K562 (cell line): Measurements from ENCODE around the gene GALNT7. TPM values are rescaled to one million over a fixed set of nuclear protein-coding genes. Genes with fewer than 3 reads are reported as not detected.

Experiments used
- ATAC-seq: fragments of 200-7000 bp; cut with Tn5 transposase; 3 replicates; pipeline ENCODE4 v1.9.1; 2020; ENCODE audit warnings: moderate library complexity
- BruUV-seq: library from RNA; stranded (reverse); fragments of 400-500 nt; replicated peaks from 2 replicates; lab custom pipeline; 2021; lab: Mats Ljungman, UMichigan
- CTCF ChIA-PET: fragments of 300-600 bp; formaldehyde crosslinking; extraction: SDS; loops from one replicate; lab custom pipeline; 2021; ENCODE audit warnings: low intra/inter-chr PET ratio; lab: Yijun Ruan, JAX
- POLR2A ChIA-PET: fragments of 300-600, 350-650 bp; sonication (Branson Sonifier 250); formaldehyde crosslinking; extraction: SDS; loops from one replicate; lab custom pipeline; 2021; ENCODE audit warnings: antibody characterized with exemption, inconsistent platforms; lab: Yijun Ruan, JAX
- DNase-seq, 4 experiments: peaks; one replicate each; pipeline versions ENCODE4 v3.0.0 to v3.0.0-alpha.2; 2011 to 2018; ENCODE audit warnings: low spot score in 3 of 4, mixed read lengths in 3 of 4; ENCODE audit errors: extremely low read depth in 1 of 4
- FAIRE-seq: peaks from 2 replicates; lab custom pipeline; 2011; peaks lifted over from hg19 to GRCh38; lab: Jason Lieb, UNC
- H2AFZ ChIP-seq: 2 replicates; pipeline ENCODE4 v1.6.0; 2011; ENCODE audit warnings: low read depth, low read length, control low read depth, inconsistent platforms
- H3K27ac ChIP-seq: fragments of 200-600 bp; 3 replicates; pipeline ENCODE4 v1.8.0; 2011; ENCODE audit warnings: low read depth, mild to moderate bottlenecking, control low read depth, inconsistent platforms, low read length, moderate library complexity, mixed read lengths; ENCODE audit errors: extremely low read depth
- H3K27me3 ChIP-seq, 2 experiments: fragments of 300-600 bp in 1 of 2; 2 replicates in 1 of 2; 3 replicates in 1 of 2; pipeline versions ENCODE4 v1.6.0 to v1.8.0; 2011; ENCODE audit warnings: inconsistent platforms in 2 of 2, low read length in 2 of 2, mild to moderate bottlenecking in 1 of 2, mixed read lengths in 1 of 2, moderate library complexity in 1 of 2; ENCODE audit not compliant: control insufficient read depth in 2 of 2, insufficient read depth in 2 of 2
- H3K36me3 ChIP-seq: fragments of 300-600 bp; 3 replicates; pipeline ENCODE4 v1.8.0; 2011; ENCODE audit warnings: mild to moderate bottlenecking, low read length, inconsistent platforms; ENCODE audit not compliant: control insufficient read depth, insufficient read depth
- H3K4me1 ChIP-seq, 2 experiments: fragments of 200-600 bp in 1 of 2; replicated peaks in 1 of 2; 2 replicates in 1 of 2; 3 replicates in 1 of 2; pipeline versions ENCODE4 v1.5.1 to v1.8.0; 2011; ENCODE audit warnings: inconsistent platforms in 2 of 2, low read length in 2 of 2, mild to moderate bottlenecking in 1 of 2, mixed read lengths in 1 of 2, moderate library complexity in 1 of 2; ENCODE audit not compliant: control insufficient read depth in 2 of 2, insufficient read depth in 2 of 2
- H3K4me2 ChIP-seq: 2 replicates; pipeline ENCODE4 v1.6.1; 2011; ENCODE audit warnings: low read length, control low read depth, inconsistent platforms, mixed read lengths; ENCODE audit not compliant: insufficient read depth
- H3K4me3 ChIP-seq: fragments of 200-600 bp; sonication (generic), shearing (Covaris generic); 2 replicates; pipeline ENCODE4 v1.5.1; 2016; ENCODE audit warnings: control low read depth, inconsistent platforms
- H3K79me2 ChIP-seq: fragments of 200-600 bp; 3 replicates; pipeline ENCODE4 v1.8.0; 2011; ENCODE audit warnings: low read length, inconsistent platforms; ENCODE audit not compliant: control insufficient read depth, insufficient read depth
- H3K9ac ChIP-seq, 2 experiments: 2 replicates each; pipeline versions ENCODE4 v1.6.0 to v1.6.1; 2011; ENCODE audit warnings: low read depth in 2 of 2, low read length in 2 of 2, control low read depth in 1 of 2, inconsistent platforms in 1 of 2, mild to moderate bottlenecking in 1 of 2, mixed read lengths in 1 of 2; ENCODE audit not compliant: insufficient read depth in 1 of 2
- H3K9me1 ChIP-seq: one replicate; pipeline ENCODE4 v1.6.0; 2011; ENCODE audit warnings: inconsistent platforms, mild to moderate bottlenecking, low read length, moderate library complexity; ENCODE audit not compliant: control insufficient read depth, insufficient read depth
- H3K9me3 ChIP-seq: replicated peaks from 2 replicates; pipeline ENCODE4 v1.5.1; 2011; ENCODE audit warnings: low read depth, low read length, inconsistent platforms; ENCODE audit not compliant: control insufficient read depth, insufficient read depth
- H4K20me1 ChIP-seq: replicated peaks from 2 replicates; pipeline ENCODE4 v1.6.1; 2011; ENCODE audit warnings: low read length, inconsistent platforms, mixed read lengths; ENCODE audit not compliant: control insufficient read depth, insufficient read depth
- CBX2 ChIP-seq: fragments of 200-600 bp; sonication (generic); IDR thresholded peaks from one replicate; pipeline ENCODE4 v1.6.1; 2012; ENCODE audit warnings: mild to moderate bottlenecking, low read length, inconsistent platforms; ENCODE audit not compliant: insufficient read depth, poor library complexity, severe bottlenecking
- FOSL1 ChIP-seq: fragments of 200-800 bp; sonication (Bioruptor generic); conservative IDR thresholded peaks from 2 replicates; pipeline ENCODE4 v1.6.1; 2016; ENCODE audit warnings: missing genetic modification characterization, missing compliant biosample characterization
- FOXK2 ChIP-seq, 2 experiments: fragments of 450-650 bp; IDR thresholded peaks in 1 of 2; conservative IDR thresholded peaks in 1 of 2; 2 replicates each; pipeline ENCODE4 v1.6.1; 2016; ENCODE audit warnings: low read depth in 2 of 2, mild to moderate bottlenecking in 1 of 2
- KLF6 ChIP-seq: fragments of 250-450 bp; sonication (Bioruptor Pico); IDR thresholded peaks from 2 replicates; pipeline ENCODE4 v1.4.0; 2020; ENCODE audit warnings: mild to moderate bottlenecking, moderate library complexity, borderline replicate concordance
- L3MBTL2 ChIP-seq: fragments of 450-650 bp; IDR thresholded peaks from 2 replicates; pipeline ENCODE4 v1.6.1; 2016; ENCODE audit warnings: mild to moderate bottlenecking, moderate library complexity
- NUFIP1 ChIP-seq: fragments of 450-650 bp; IDR thresholded peaks from 2 replicates; pipeline ENCODE4 v1.6.1; 2018; ENCODE audit not compliant: partially characterized antibody
- RBM25 ChIP-seq: fragments of 200-400 bp; formaldehyde crosslinking; IDR thresholded peaks from 2 replicates; pipeline ENCODE4 v1.6.1; 2018; ENCODE audit warnings: low read length, low read depth, moderate library complexity; ENCODE audit not compliant: severe bottlenecking
- RBM34 ChIP-seq: fragments of 200-400 bp; formaldehyde crosslinking; IDR thresholded peaks from 2 replicates; pipeline ENCODE4 v1.6.1; 2018; ENCODE audit warnings: low read length, borderline replicate concordance; ENCODE audit not compliant: insufficient read depth
- STAT5B ChIP-seq: fragments of 250-450 bp; sonication (Bioruptor Pico); IDR thresholded peaks from 2 replicates; pipeline ENCODE4 v1.8.0; 2021; ENCODE audit warnings: mild to moderate bottlenecking, inconsistent platforms
- ZNF239 ChIP-seq: fragments of 250-450 bp; sonication (Bioruptor Pico); IDR thresholded peaks from 2 replicates; pipeline ENCODE4 v1.4.0; 2020; ENCODE audit warnings: mild to moderate bottlenecking
- WGBS: fragments of 100-300 bp; shearing (Covaris generic); methylation state at CpG from one replicate; pipeline ENCODE4 v1.1.6; 2016; ENCODE audit warnings: low coverage, mixed read lengths; ENCODE audit not compliant: insufficient coverage; ENCODE audit errors: missing lambda C conversion rate; 5-methylcytosine and 5-hydroxymethylcytosine counted together
- in situ Hi-C: fragments of 300-500 bp; cut with MboI; formaldehyde crosslinking; loops from 4 replicates; pipeline ENCODE4 v1.15.0; 2018; ENCODE audit warnings: inconsistent platforms, mixed read lengths
- intact Hi-C: fragments of 100-400 bp; cut with micrococcal nuclease; formaldehyde crosslinking; loops from 2 replicates; pipeline ENCODE4 v1.14.2; 2022
- polyA plus RNA-seq, 8 experiments: library from polyadenylated mRNA; depleted of rRNA in 4 of 8; stranded (reverse) in 5 of 8; unstranded in 3 of 8; fragments of >200 nt; fragmentation: Nextera tagmentation in 2 of 8; fragmentation: Illumina TruSeq in 1 of 8; extraction: Ambion mirVana in 2 of 8; extraction: Trizol in 1 of 8; gene quantifications; 2 replicates each; pipeline versions ENCODE4 v1.2.1 to v1.2.3, GENCODE V29; 2011 to 2014; ENCODE audit warnings: inconsistent platforms in 1 of 8, missing spikeins in 1 of 8
- total RNA-seq, 7 experiments: library from RNA; depleted of rRNA in 6 of 7; stranded (reverse); fragments of >200 nt in 6 of 7; fragmentation: Illumina TruSeq in 2 of 7; extraction: Trizol in 2 of 7; gene quantifications; 2 replicates each; pipeline versions ENCODE4 v1.2.1 to v1.2.3, GENCODE V29; 2011 to 2021; ENCODE audit warnings: low replicate concordance in 1 of 7
- TF ChIP-seq, protein P1 (sequence below): sonication (generic); formaldehyde crosslinking; IDR thresholded peaks from 2 replicates; pipeline ENCODE4 v1.9.0; 2022; ENCODE audit warnings: mild to moderate bottlenecking, missing genetic modification reagents
- TF ChIP-seq, protein P2 (sequence below): fragments of 250-450 bp; sonication (Bioruptor Pico); IDR thresholded peaks from 2 replicates; pipeline ENCODE4 v1.8.0; 2022; ENCODE audit warnings: moderate library complexity, mild to moderate bottlenecking, inconsistent platforms
- TF ChIP-seq, protein P3 (sequence below): fragments of 200-800 bp; sonication (Bioruptor generic); IDR thresholded peaks from 2 replicates; pipeline ENCODE4 v1.6.1; 2017; ENCODE audit warnings: missing genetic modification characterization, missing compliant biosample characterization
- TF ChIP-seq, protein P4 (sequence below), 2 experiments: fragments of 450-650 bp in 1 of 2; sonication (generic) in 1 of 2; formaldehyde crosslinking in 1 of 2; IDR thresholded peaks in 1 of 2; conservative IDR thresholded peaks in 1 of 2; 2 replicates each; pipeline versions ENCODE4 v1.6.1 to v1.8.1; 2016 to 2023; ENCODE audit warnings: mild to moderate bottlenecking in 2 of 2, moderate library complexity in 2 of 2, inconsistent platforms in 1 of 2, missing genetic modification reagents in 1 of 2
- TF ChIP-seq, protein P5 (sequence below): fragments of 450-650 bp; formaldehyde crosslinking; IDR thresholded peaks from 2 replicates; pipeline ENCODE4 v1.4.0; 2022; ENCODE audit warnings: missing genetic modification characterization

The GALNT7 gene
- total and polyA plus RNA-seq, 9 of the 15 experiments (the other 6 are each of a cell fraction or from before 2014, with no cell fraction given), result 16.7 to 38.7 (median 31.1) TPM

DNA sequence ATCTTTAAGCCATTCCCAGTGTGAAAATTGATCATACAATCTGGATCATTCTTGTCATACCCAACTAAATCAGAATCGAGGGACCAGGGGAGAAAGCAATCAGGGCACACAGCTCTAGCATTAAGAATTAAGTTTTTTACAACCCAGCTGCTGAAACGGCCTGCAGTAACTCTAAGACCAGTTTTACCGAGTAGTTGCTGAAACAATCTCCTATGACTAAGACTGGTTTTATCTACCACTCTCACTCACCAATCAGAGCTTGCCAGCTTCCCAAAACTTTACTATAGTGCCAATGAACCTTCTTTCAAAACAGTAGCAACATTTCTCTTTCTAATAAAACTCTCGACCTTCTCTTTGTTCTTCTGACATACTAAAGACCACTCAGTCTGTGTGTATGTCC, 199.3 kb downstream of the GALNT7 start (continued):
- TF ChIP-seq RBM25, result no peak
- no peak for TF ChIP-seq ZNF239 (CRISPR knock-in tag)
- TF ChIP-seq, protein P1, sequence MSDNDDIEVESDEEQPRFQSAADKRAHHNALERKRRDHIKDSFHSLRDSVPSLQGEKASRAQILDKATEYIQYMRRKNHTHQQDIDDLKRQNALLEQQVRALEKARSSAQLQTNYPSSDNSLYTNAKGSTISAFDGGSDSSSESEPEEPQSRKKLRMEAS, result no peak
- TF ChIP-seq, protein P2, sequence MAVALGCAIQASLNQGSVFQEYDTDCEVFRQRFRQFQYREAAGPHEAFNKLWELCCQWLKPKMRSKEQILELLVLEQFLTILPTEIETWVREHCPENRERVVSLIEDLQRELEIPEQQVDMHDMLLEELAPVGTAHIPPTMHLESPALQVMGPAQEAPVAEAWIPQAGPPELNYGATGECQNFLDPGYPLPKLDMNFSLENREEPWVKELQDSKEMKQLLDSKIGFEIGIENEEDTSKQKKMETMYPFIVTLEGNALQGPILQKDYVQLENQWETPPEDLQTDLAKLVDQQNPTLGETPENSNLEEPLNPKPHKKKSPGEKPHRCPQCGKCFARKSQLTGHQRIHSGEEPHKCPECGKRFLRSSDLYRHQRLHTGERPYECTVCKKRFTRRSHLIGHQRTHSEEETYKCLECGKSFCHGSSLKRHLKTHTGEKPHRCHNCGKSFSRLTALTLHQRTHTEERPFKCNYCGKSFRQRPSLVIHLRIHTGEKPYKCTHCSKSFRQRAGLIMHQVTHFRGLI (CRISPR knock-in tag), result no peak
- TF ChIP-seq FOSL1 (tag), result peak; percentile 49
- TF ChIP-seq RBM34, result no peak
- TF ChIP-seq CBX2, result no peak
- TF ChIP-seq L3MBTL2, result no peak
- no peak for TF ChIP-seq NUFIP1

DNA sequence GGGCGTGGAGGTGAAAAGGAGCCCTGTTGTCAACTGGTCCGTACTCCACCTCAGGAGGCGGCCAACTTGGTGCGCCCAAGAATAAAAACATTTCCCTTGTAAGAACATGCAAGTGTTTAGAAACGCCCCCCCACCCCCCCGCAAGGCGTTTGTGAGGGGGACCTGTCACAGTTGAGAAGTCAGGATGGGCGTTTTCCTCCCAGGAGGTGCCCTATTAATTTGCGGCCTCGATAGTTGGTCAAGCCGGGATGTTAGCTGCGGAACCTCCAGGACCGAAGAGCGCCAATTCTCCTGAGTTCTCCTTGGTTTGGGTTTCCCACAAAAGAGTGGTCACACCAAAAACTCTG, 201.5 kb downstream of the GALNT7 start:
- intact Hi-C loops, result loop anchor here (2.0 to 5.0 kb wide), 2 partner anchors 47 to 88 kb away; no protein-coding TSS in a partner anchor
- Histone ChIP-seq H3K4me3 (peak overlapping the region; percentile 81), H3K4me1 (peaks cover 3 to 6% of the 10 kb centered on the region in 2 experiments; a peak in 3 of 5 replicates), H3K9ac (peak overlapping the region; percentile 92 to 96), H2AFZ (peak overlapping the region; percentile 94), H3K27ac (peak overlapping the region; percentile 94), H4K20me1 (no peaks in the 10 kb centered on the region), H3K79me2 (peaks cover 46% of the 10 kb centered on the region), H3K9me3 (no peaks in the 10 kb centered on the region), H3K4me2 (peak overlapping the region; percentile 94), H3K36me3 (peaks cover 13% of the 10 kb centered on the region), H3K9me1 (no peaks in the 10 kb centered on the region), H3K27me3 (no peaks in the 10 kb centered on the region)
- 0% methylated on average over 13 of the region's 14 CpGs for WGBS
- BruUV-seq, result TSS peak; percentile 69
- in situ Hi-C loops, result no loop called here
- POLR2A ChIA-PET, result interaction anchor here (1.0 to 7.6 kb wide), 3 partner anchors 15 to 37 kb away, joined by 3 to 123 read pairs (median 3); partner anchors contain the start of gene HMGB2
- DNase-seq (peak; percentile 23 to 66 (median 46)), FAIRE-seq (no peak), ATAC-seq (peak; percentile 21)
- CTCF ChIA-PET, result no interaction called here
- TF ChIP-seq STAT5B (CRISPR knock-in tag) (no peak), FOXK2 (conservative IDR thresholded peaks at IDR 0.05 in 1 of 2, IDR thresholded peaks at IDR 0.05 in 1 of 2; ENCODE audit: low read depth in 2 of 2) (no peak), KLF6 (CRISPR knock-in tag) (no peak)
- TF ChIP-seq, protein P3, sequence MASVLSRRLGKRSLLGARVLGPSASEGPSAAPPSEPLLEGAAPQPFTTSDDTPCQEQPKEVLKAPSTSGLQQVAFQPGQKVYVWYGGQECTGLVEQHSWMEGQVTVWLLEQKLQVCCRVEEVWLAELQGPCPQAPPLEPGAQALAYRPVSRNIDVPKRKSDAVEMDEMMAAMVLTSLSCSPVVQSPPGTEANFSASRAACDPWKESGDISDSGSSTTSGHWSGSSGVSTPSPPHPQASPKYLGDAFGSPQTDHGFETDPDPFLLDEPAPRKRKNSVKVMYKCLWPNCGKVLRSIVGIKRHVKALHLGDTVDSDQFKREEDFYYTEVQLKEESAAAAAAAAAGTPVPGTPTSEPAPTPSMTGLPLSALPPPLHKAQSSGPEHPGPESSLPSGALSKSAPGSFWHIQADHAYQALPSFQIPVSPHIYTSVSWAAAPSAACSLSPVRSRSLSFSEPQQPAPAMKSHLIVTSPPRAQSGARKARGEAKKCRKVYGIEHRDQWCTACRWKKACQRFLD (CRISPR knock-in tag), result peak; percentile 10
- TF ChIP-seq, protein P4, sequence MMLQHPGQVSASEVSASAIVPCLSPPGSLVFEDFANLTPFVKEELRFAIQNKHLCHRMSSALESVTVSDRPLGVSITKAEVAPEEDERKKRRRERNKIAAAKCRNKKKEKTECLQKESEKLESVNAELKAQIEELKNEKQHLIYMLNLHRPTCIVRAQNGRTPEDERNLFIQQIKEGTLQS (IDR thresholded peaks at IDR 0.05), result no peak
- TF ChIP-seq, protein P4 (CRISPR knock-in tag; conservative IDR thresholded peaks at IDR 0.05), result no peak
- TF ChIP-seq, protein P5, sequence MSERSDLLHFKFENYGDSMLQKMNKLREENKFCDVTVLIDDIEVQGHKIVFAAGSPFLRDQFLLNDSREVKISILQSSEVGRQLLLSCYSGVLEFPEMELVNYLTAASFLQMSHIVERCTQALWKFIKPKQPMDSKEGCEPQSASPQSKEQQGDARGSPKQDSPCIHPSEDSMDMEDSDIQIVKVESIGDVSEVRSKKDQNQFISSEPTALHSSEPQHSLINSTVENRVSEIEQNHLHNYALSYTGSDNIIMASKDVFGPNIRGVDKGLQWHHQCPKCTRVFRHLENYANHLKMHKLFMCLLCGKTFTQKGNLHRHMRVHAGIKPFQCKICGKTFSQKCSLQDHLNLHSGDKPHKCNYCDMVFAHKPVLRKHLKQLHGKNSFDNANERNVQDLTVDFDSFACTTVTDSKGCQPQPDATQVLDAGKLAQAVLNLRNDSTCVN, result no peak
